Measurements from ENCODE around the gene MGST3. TPM values are rescaled to one million over a fixed set of nuclear protein-coding genes. Genes with fewer than 3 reads are reported as not detected.

Gene MGST3
- polyA plus RNA-seq, 2 of the 4 experiments (the other 2 are of a cell fraction) = 216 to 217 TPM

DNA sequence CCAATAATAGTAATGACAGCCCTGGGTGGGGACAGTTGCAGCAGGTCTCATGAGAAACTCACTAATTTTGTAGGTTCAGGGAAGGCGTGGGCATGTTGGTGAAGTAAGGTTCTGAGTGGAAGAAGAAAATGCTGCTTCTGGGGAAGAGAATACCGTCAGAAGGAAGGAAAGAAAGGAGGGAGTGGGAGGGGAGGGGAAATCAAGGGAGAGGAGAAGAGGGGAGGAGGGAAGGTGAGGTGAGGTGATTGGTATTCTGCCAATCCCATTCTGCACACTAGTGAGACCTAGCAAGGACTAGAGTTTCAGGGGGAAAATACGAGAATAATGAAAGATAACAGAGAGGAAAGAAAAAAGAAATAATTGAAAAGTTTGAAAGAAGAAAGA is 32.4 kb upstream of the MGST3 start (continued):
- no peak for TF ChIP-seq HDAC2 (IDR thresholded peaks at IDR 0.05)
- no peak for TF ChIP-seq KDM5A (IDR thresholded peaks at IDR 0.05)
- TF ChIP-seq MYC (IDR thresholded peaks at IDR 0.05; ENCODE audit: borderline replicate concordance, low read length) = no peak

DNA sequence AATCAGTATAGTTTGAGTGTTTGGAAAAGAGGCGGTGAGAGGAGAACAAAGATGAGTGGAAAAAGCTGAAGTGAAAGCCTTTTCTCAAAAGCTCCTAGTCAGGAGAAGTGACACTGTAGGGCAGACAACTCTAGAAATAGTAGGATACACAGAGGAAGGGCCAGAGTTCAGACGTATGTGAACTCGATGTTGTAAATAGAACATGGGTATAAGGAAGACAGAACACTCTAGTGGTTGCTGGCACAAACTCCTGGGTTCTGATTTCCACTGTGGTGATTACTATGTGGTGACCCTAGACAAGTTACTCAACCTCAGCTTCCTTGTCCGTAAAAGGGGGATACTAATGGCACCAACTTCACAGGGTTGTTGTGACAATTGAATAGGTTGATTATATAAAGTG is 30.2 kb upstream of the MGST3 start:
- no peaks in the 10 kb centered on the region for H3K4me1 ChIP-seq
- no peak overlapping the region for H3K4me2 ChIP-seq
- CTCF ChIA-PET = interaction anchor here (0.7 to 6.6 kb wide), 32 partner anchors 8 to 874 kb away, joined by 3 to 78 read pairs (median 4); partner anchors contain the start of genes ALDH9A1 and MGST3
- no peak overlapping the region for H3K4me3 ChIP-seq
- POLR2A ChIA-PET = no interaction called here
- ATAC-seq (no peak), DNase-seq (ENCODE audit: low read depth in 1 of 2, low spot score in 1 of 2) (no peak), FAIRE-seq (no peak)
- 29% methylated on average over 4 of the region's 4 CpGs for WGBS (ENCODE audit: missing lambda C conversion rate)
- TF ChIP-seq, protein P1, sequence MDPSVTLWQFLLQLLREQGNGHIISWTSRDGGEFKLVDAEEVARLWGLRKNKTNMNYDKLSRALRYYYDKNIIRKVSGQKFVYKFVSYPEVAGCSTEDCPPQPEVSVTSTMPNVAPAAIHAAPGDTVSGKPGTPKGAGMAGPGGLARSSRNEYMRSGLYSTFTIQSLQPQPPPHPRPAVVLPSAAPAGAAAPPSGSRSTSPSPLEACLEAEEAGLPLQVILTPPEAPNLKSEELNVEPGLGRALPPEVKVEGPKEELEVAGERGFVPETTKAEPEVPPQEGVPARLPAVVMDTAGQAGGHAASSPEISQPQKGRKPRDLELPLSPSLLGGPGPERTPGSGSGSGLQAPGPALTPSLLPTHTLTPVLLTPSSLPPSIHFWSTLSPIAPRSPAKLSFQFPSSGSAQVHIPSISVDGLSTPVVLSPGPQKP (IDR thresholded peaks at IDR 0.05; ENCODE audit: low read depth, low read length) = no peak
- TF ChIP-seq JUNB (IDR thresholded peaks at IDR 0.05) (no peak), KDM5A (IDR thresholded peaks at IDR 0.05) (no peak), TFCP2L1 (CRISPR knock-in tag; IDR thresholded peaks at IDR 0.05) (no peak), CHD4 (IDR thresholded peaks at IDR 0.05; ENCODE audit: borderline replicate concordance) (no peak), KDM1A (IDR thresholded peaks at IDR 0.05; ENCODE audit: low read depth) (no peak), RFX5 (IDR thresholded peaks at IDR 0.05) (no peak), RAD21 (conservative IDR thresholded peaks at IDR 0.05 in 1 of 2, IDR thresholded peaks at IDR 0.05 in 1 of 2) (no peak), EP300 (IDR thresholded peaks at IDR 0.05) (no peak), MAFK (IDR thresholded peaks at IDR 0.05; ENCODE audit: partially characterized antibody) (no peak), NR3C1 (IDR thresholded peaks at IDR 0.05) (no peak), MAZ (IDR thresholded peaks at IDR 0.05; ENCODE audit: borderline replicate concordance, low read depth, low read length) (no peak), FOSL2 (IDR thresholded peaks at IDR 0.05) (no peak), FOSL2 (CRISPR knock-in tag; IDR thresholded peaks at IDR 0.05) (no peak), POLR2AphosphoS2 (conservative IDR thresholded peaks at IDR 0.05; ENCODE audit: low read length) (no peak), EHMT2 (IDR thresholded peaks at IDR 0.05; ENCODE audit: low read depth) (no peak)
- TF ChIP-seq, protein P2, sequence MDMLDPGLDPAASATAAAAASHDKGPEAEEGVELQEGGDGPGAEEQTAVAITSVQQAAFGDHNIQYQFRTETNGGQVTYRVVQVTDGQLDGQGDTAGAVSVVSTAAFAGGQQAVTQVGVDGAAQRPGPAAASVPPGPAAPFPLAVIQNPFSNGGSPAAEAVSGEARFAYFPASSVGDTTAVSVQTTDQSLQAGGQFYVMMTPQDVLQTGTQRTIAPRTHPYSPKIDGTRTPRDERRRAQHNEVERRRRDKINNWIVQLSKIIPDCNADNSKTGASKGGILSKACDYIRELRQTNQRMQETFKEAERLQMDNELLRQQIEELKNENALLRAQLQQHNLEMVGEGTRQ (IDR thresholded peaks at IDR 0.05) = no peak
- TF ChIP-seq, protein P3, sequence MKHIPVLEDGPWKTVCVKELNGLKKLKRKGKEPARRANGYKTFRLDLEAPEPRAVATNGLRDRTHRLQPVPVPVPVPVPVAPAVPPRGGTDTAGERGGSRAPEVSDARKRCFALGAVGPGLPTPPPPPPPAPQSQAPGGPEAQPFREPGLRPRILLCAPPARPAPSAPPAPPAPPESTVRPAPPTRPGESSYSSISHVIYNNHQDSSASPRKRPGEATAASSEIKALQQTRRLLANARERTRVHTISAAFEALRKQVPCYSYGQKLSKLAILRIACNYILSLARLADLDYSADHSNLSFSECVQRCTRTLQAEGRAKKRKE (CRISPR knock-in tag; IDR thresholded peaks at IDR 0.05; ENCODE audit: low read depth) = no peak
- TF ChIP-seq, protein P4, sequence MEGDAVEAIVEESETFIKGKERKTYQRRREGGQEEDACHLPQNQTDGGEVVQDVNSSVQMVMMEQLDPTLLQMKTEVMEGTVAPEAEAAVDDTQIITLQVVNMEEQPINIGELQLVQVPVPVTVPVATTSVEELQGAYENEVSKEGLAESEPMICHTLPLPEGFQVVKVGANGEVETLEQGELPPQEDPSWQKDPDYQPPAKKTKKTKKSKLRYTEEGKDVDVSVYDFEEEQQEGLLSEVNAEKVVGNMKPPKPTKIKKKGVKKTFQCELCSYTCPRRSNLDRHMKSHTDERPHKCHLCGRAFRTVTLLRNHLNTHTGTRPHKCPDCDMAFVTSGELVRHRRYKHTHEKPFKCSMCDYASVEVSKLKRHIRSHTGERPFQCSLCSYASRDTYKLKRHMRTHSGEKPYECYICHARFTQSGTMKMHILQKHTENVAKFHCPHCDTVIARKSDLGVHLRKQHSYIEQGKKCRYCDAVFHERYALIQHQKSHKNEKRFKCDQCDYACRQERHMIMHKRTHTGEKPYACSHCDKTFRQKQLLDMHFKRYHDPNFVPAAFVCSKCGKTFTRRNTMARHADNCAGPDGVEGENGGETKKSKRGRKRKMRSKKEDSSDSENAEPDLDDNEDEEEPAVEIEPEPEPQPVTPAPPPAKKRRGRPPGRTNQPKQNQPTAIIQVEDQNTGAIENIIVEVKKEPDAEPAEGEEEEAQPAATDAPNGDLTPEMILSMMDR (IDR thresholded peaks at IDR 0.05) = no peak
- TF ChIP-seq, protein P5, sequence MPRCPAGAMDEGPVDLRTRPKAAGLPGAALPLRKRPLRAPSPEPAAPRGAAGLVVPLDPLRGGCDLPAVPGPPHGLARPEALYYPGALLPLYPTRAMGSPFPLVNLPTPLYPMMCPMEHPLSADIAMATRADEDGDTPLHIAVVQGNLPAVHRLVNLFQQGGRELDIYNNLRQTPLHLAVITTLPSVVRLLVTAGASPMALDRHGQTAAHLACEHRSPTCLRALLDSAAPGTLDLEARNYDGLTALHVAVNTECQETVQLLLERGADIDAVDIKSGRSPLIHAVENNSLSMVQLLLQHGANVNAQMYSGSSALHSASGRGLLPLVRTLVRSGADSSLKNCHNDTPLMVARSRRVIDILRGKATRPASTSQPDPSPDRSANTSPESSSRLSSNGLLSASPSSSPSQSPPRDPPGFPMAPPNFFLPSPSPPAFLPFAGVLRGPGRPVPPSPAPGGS (IDR thresholded peaks at IDR 0.05) = no peak
- H3K9me3 ChIP-seq = no peaks in the 10 kb centered on the region
- no peak overlapping the region for H3K27ac ChIP-seq

Measured in A549 (cell line).